Panc1 (cell line): ENCODE measurements around the gene NOS1AP. TPM values are rescaled to one million over a fixed set of nuclear protein-coding genes. Genes with fewer than 3 reads are reported as not detected.
A peak's percentile ranks its signal among the peaks of the same experiment; 100 is the strongest.

Experiments used
- ATAC-seq: fragments of 200-7000 bp; cut with Tn5 transposase; 2 replicates; pipeline ENCODE4 v1.9.1; 2020; ENCODE audit warnings: mild to moderate bottlenecking, moderate library complexity
- BruUV-seq: library from RNA; stranded (reverse); fragments of 400-500 nt; replicated peaks from 2 replicates; lab custom pipeline; 2021; lab: Mats Ljungman, UMichigan
- CTCF ChIA-PET: fragments of 300-600 bp; sonication (Branson Sonifier 250); formaldehyde crosslinking; loops from one replicate; lab custom pipeline; 2022; ENCODE audit warnings: antibody characterized with exemption; lab: Charles Lee
- POLR2A ChIA-PET: fragments of 300-600 bp; sonication (Branson Sonifier 250); formaldehyde crosslinking; loops from one replicate; lab custom pipeline; 2022; ENCODE audit warnings: antibody characterized with exemption; lab: Charles Lee
- DNase-seq: peaks from one replicate; pipeline ENCODE4 v3.0.0-alpha.2; 2010; ENCODE audit warnings: low read depth, low spot score
- H3K27ac ChIP-seq: 2 replicates; pipeline ENCODE4 v1.5.1; 2011; ENCODE audit warnings: mild to moderate bottlenecking, low read length, inconsistent platforms
- H3K27me3 ChIP-seq: fragments of 200-500 bp; sonication (Bioruptor generic); 2 replicates; pipeline ENCODE4 v1.6.0; 2014; ENCODE audit warnings: low read length, inconsistent platforms; ENCODE audit not compliant: control insufficient read depth, insufficient read depth
- H3K36me3 ChIP-seq: fragments of 200-500 bp; sonication (Bioruptor generic); 2 replicates; pipeline ENCODE4 v1.5.1; 2014; ENCODE audit warnings: inconsistent platforms, mild to moderate bottlenecking, low read length, moderate library complexity; ENCODE audit not compliant: control insufficient read depth, insufficient read depth
- H3K4me1 ChIP-seq: 2 replicates; pipeline ENCODE4 v1.5.1; 2011; ENCODE audit warnings: inconsistent platforms, mild to moderate bottlenecking, low read length, moderate library complexity; ENCODE audit not compliant: control insufficient read depth, insufficient read depth
- H3K4me3 ChIP-seq, 2 experiments: 2 replicates each; pipeline ENCODE4 v1.5.1; 2011 to 2012; ENCODE audit warnings: low read depth in 2 of 2, low read length in 2 of 2, mild to moderate bottlenecking in 2 of 2, inconsistent platforms in 1 of 2, moderate library complexity in 1 of 2
- H3K9me3 ChIP-seq: fragments of 200-500 bp; sonication (Bioruptor generic); 2 replicates; pipeline ENCODE4 v1.5.1; 2014; ENCODE audit warnings: low read depth, mild to moderate bottlenecking, inconsistent platforms, low read length, moderate library complexity; ENCODE audit not compliant: control insufficient read depth, insufficient read depth
- CTCF ChIP-seq: fragments of 450-650 bp; IDR thresholded peaks from 2 replicates; pipeline ENCODE4 v1.5.1; 2017; ENCODE audit warnings: mild to moderate bottlenecking
- POLR2AphosphoS5 ChIP-seq: IDR thresholded peaks from 2 replicates; pipeline ENCODE4 v1.6.1; 2012; ENCODE audit warnings: mild to moderate bottlenecking, low read depth, low read length, moderate library complexity
- SIN3A ChIP-seq: IDR thresholded peaks from 2 replicates; pipeline ENCODE4 v1.6.1; 2012; ENCODE audit warnings: low read depth, mild to moderate bottlenecking, low read length, moderate library complexity, borderline replicate concordance; ENCODE audit not compliant: insufficient read depth
- TCF7L2 ChIP-seq: IDR thresholded peaks from 2 replicates; pipeline ENCODE4 v1.6.1; 2011; ENCODE audit warnings: mild to moderate bottlenecking, low read depth, low read length, inconsistent platforms
- in situ Hi-C: cut with HindIII; loops from 2 replicates; pipeline ENCODE4 v1.10.0; 2016; ENCODE audit warnings: low sequenced_read_pairs, low pct_unique_long_range_greater_than_20kb
- intact Hi-C: fragments of 100-400 bp; cut with micrococcal nuclease; formaldehyde crosslinking; loops from one replicate; pipeline ENCODE4 v1.10.0; 2022; ENCODE audit not compliant: unreplicated experiment
- total RNA-seq: library from RNA; stranded (reverse); gene quantifications from one replicate; pipeline ENCODE4 v1.2.1, GENCODE V29; 2021; ENCODE audit not compliant: unreplicated experiment
- TF ChIP-seq, protein P1 (sequence below), 2 experiments: IDR thresholded peaks; 2 replicates each; pipeline ENCODE4 v1.6.1; 2011 to 2012; ENCODE audit warnings: low read depth in 2 of 2, control low read depth in 1 of 2, low read length in 1 of 2, mild to moderate bottlenecking in 1 of 2, moderate library complexity in 1 of 2; ENCODE audit not compliant: insufficient read depth in 1 of 2

The NOS1AP gene
- total RNA-seq, 1 experiment from 2014 or later = 27.9 TPM

- Histone ChIP-seq H3K27ac (no peak overlapping the region), H3K4me1 (peaks cover 45% of the 10 kb centered on the region), H3K36me3 (no peaks in the 10 kb centered on the region), H3K4me3 (no peak overlapping the region), H3K27me3 (no peaks in the 10 kb centered on the region), H3K9me3 (no peaks in the 10 kb centered on the region)
- intact Hi-C loops (no loop called here), in situ Hi-C loops (no loop called here)
- CTCF ChIA-PET = interaction anchor here (0.6 kb wide), 1 partner anchor 165 kb away, joined by 3 read pairs; no protein-coding TSS in a partner anchor
- DNase-seq = no peak
- POLR2A ChIA-PET = no interaction called here
- TF ChIP-seq SIN3A = no peak
- TF ChIP-seq CTCF = no peak
- no TSS peak for BruUV-seq
- ATAC-seq = no peak
These were observed 42.1 kb downstream of the NOS1AP start for GRCh38 chr1:162111572-162111971.

- DNase-seq (no peak), ATAC-seq (no peak)
- no peak overlapping the region for H3K4me3 ChIP-seq
- H3K36me3 ChIP-seq = no peaks in the 10 kb centered on the region
- POLR2A ChIA-PET = no interaction called here
- in situ Hi-C loops = no loop called here
- CTCF ChIA-PET = no interaction called here
- H3K4me1 ChIP-seq = peaks cover 61% of the 10 kb centered on the region
- TF ChIP-seq CTCF = no peak
- TF ChIP-seq TCF7L2 = no peak
- TF ChIP-seq, protein P1, sequence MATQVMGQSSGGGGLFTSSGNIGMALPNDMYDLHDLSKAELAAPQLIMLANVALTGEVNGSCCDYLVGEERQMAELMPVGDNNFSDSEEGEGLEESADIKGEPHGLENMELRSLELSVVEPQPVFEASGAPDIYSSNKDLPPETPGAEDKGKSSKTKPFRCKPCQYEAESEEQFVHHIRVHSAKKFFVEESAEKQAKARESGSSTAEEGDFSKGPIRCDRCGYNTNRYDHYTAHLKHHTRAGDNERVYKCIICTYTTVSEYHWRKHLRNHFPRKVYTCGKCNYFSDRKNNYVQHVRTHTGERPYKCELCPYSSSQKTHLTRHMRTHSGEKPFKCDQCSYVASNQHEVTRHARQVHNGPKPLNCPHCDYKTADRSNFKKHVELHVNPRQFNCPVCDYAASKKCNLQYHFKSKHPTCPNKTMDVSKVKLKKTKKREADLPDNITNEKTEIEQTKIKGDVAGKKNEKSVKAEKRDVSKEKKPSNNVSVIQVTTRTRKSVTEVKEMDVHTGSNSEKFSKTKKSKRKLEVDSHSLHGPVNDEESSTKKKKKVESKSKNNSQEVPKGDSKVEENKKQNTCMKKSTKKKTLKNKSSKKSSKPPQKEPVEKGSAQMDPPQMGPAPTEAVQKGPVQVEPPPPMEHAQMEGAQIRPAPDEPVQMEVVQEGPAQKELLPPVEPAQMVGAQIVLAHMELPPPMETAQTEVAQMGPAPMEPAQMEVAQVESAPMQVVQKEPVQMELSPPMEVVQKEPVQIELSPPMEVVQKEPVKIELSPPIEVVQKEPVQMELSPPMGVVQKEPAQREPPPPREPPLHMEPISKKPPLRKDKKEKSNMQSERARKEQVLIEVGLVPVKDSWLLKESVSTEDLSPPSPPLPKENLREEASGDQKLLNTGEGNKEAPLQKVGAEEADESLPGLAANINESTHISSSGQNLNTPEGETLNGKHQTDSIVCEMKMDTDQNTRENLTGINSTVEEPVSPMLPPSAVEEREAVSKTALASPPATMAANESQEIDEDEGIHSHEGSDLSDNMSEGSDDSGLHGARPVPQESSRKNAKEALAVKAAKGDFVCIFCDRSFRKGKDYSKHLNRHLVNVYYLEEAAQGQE (IDR thresholded peaks at IDR 0.05; ENCODE audit: insufficient read depth in 1 of 2, low read depth in 2 of 2, low read length in 1 of 2) = no peak
- no peak for TF ChIP-seq SIN3A
- no peak for TF ChIP-seq POLR2AphosphoS5
- BruUV-seq = no TSS peak
- H3K27me3 ChIP-seq = no peaks in the 10 kb centered on the region
- intact Hi-C loops = no loop called here
- H3K27ac ChIP-seq = 0 out of 2 replicates have a peak overlapping the region, but pooled peaks have one; percentile 8
- H3K9me3 ChIP-seq = no peaks in the 10 kb centered on the region
These were observed 43.9 kb downstream of the NOS1AP start for GRCh38 chr1:162113419-162113818.
